ENCODE measurements around the gene MYH14. TPM values are rescaled to one million over a fixed set of nuclear protein-coding genes. Genes with fewer than 3 reads are reported as not detected.
A peak's percentile ranks its signal among the peaks of the same experiment; 100 is the strongest.

Gene MYH14
- total RNA-seq, 1 experiment from 2014 or later: not detected

DNA sequence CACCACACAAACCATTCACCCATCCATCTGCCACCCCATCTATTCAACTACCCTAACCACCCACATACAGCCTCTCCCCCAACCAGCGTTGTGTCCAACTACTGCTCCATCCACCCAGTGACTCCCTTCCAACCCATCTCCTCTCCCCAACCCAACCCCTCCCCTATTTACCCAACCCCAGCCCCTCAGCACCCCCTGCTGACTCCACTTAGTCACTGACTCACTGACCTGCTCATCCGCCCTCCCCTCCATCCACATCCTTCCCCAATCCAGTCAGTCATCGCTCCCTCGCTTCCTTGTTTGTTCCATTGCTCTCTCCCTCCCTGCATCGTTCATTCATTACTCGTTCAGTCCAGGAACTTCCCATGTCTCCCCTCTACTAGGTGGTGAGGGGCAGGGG lies 86.6 kb downstream of the MYH14 start:
- DNase-seq (ENCODE audit: low read depth): no peak

DNA sequence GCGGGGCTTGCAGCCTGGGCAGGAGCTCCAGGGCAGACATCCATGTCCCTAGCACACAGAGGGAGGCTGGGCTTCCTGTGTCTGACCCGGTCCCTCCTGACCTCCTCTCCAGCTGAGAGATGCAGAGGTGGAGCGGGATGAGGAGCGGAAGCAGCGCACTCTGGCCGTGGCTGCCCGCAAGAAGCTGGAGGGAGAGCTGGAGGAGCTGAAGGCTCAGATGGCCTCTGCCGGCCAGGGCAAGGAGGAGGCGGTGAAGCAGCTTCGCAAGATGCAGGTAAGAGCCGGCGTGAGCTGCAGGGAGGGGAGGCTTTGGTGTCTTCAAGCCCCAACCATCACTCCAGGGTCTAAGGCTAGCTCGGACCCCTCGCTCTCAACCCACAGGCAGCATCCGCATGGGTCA lies 87.4 kb downstream of the MYH14 start:
- no peak for DNase-seq (ENCODE audit: low read depth)

DNA sequence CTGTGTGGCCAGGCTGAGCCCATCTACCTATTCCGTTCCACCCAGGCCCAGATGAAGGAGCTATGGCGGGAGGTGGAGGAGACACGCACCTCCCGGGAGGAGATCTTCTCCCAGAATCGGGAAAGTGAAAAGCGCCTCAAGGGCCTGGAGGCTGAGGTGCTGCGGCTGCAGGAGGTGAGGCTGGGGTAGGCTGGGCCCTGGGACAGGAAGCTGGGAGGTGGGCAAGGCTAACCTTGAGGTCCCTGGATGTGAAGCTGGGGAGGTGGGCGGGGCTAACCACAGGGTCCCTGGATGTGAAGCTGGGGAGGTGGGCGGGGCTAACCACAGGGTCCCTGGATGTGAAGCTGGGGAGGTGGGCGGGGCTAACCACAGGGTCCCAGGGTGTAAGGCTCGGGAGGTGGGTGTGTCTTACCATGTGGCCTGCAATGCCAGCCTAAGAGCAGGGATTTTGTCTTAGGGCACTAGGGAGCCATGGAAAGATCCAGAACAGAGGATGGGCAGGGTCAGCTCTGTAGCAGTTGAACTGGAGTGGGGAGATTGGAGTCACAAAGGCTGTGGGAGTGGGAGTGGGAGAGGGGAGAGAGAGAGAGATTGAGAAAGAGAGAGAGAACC lies 88.9 kb downstream of the MYH14 start:
- DNase-seq (ENCODE audit: low read depth): no peak

DNA sequence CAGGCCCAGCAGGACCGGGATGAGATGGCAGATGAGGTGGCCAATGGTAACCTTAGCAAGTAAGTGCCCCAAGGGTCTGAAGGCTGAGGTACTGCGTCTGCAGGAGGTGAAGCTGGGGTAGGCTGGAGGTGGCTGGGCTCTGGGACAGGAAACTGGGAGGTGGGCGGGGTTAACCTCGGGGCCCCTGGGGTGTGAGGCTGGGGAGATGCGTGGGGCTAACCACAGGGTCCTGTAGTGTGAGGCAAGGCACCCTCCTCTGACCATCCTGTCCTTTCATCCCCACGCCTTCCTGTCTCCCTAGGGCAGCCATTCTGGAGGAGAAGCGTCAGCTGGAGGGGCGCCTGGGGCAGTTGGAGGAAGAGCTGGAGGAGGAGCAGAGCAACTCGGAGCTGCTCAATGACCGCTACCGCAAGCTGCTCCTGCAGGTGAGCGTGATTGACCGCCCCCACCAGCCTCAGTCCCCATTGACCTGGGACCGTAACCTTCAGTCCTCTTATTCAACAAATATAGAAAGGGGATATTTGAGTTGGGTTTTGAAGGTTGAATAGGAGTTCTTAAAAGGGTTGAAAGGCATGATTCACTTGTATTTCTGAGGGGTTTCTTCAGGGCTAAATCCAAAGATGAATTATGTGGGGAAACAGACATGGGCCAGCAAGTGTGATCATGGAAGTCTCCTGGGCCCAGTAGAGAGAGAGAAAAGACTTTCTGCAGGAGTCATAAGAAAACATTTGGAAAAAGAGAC lies 90.0 kb downstream of the MYH14 start:
- no peak for DNase-seq (ENCODE audit: low read depth)

DNA sequence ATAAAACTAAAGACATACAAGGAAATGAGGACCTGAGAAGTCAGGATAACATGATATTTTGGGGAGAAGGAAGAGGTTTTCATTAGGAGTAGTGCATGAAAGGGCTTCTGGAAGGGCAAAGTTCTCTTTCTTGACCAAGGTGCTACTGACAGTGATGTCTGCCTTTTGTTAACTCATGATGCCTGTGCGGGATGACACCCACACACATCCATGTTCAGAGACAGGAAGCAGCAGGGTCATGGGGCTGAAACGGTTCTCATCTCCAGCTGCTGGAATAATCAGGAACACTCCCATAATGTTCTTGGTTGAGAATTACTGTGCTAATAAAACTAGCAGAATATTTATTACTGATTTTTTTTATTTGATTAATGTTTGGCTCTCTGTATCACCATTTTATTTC lies 96.6 kb downstream of the MYH14 start:
- no peak for DNase-seq (ENCODE audit: low read depth)

DNA sequence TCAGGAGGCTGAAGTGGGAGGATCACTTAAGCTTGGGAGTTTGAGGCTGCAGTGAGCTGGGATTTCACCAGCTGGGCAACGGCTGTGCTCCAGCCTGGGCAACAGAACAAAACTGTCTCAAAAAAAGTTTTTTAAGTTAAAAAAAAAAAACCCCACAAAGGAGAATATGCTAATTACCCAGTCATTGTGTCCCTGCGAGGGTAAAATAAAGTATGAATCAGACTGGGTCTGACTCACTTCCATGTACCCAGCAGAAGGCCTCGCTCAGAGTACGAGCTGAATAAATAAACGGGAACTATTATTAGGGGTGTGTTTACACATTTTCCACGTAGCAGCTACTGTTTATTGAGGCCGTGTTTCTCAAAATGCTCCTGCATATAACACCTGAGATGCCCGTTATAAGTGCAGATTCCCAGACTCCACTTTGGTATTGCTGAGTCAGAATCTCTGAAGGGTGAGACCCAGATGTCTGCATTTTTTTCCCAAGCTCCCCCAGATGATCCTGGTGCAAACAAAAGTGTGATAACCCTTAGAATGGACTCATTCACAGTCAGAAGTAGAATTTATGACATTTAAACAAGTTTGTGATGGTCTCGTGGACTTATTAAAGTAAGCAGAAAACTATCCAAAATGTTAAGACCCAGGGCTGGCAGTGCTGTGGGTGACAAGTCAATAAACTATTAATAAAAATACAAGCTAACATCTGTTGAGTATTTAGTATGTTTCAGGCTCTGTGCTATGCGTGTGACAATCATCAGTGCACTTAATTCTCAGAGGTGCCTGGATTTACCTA lies 97.6 kb downstream of the MYH14 start:
- peak; percentile 85 for DNase-seq (ENCODE audit: low read depth)

DNA sequence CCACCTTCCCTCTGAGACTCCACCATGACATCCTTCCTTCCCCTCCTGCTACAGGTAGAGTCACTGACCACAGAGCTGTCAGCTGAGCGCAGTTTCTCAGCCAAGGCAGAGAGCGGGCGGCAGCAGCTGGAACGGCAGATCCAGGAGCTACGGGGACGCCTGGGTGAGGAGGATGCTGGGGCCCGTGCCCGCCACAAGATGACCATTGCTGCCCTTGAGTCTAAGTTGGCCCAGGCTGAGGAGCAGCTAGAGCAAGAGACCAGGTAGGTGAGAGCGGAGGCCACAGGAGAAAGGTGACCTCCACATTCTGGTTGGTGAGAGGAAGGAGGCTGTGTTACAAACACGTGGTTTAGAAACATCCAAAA lies 98.2 kb downstream of the MYH14 start:
- DNase-seq (ENCODE audit: low read depth): no peak

DNA sequence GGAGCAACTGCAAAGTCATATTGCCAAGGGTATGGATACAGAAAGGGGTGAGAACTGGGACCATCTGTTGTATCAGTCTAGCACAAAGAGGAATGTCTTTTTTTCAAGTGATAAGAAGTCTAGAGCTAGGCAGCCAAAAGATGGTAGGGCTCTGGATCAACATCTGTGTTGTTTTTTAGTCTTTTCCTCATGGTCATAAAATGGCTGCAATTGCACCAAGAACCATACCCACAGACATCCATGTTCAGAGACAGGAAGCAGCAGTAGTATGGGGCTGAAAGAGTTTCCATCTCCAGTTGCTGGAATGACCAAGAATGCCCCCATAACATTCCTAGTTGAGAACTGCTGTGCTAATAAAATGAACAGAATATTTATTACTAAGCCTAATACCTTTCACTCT lies 100.1 kb downstream of the MYH14 start:
- DNase-seq (ENCODE audit: low read depth): no peak

DNA sequence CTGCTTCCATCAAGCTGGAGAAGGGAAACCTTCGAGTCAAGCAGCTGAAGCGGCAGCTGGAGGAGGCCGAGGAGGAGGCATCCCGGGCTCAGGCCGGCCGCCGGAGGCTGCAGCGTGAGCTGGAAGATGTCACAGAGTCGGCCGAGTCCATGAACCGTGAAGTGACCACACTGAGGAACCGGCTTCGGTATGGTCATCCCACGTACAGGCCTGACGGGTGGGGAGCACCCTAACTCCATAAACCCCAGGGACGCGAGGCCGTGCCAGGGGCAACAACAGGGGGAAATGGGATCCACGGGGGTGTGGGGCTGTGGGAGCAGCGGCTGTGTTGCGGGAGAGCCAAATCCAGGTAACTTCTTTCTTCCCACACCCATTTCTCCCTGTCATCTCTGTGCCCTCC lies 105.6 kb downstream of the MYH14 start:
- no peak for DNase-seq (ENCODE audit: low read depth)

DNA sequence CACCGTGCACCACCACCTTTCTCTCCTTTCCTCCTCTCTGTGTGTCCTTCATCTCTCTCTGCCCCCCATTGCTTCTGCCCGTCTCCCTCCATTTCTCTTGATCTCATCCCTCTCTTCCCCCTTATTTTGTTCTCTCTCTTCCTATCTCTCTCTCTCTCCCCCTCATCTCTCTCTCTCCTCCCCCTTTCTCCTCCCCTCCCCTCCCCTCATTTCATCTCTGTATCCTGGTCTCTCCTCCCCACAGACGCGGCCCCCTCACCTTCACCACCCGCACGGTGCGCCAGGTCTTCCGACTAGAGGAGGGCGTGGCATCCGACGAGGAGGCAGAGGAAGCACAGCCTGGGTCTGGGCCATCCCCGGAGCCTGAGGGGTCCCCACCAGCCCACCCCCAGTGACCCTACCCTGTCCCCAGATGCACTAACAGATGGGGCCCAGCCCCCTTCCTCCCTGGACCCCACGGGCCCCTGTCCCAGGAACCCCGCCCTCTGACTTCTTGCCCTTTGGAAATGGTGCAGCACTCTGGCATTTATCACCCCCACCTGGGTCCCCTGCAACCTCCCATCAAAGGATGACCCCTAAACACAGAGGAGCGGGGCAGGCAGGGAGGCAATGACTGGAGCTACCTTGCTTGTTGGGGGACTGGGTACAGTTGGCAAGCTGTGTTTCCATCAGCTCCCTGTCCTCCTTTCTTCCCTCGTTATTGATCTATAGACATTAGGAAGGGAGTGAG lies 106.1 kb downstream of the MYH14 start:
- no peak for DNase-seq (ENCODE audit: low read depth)

DNA sequence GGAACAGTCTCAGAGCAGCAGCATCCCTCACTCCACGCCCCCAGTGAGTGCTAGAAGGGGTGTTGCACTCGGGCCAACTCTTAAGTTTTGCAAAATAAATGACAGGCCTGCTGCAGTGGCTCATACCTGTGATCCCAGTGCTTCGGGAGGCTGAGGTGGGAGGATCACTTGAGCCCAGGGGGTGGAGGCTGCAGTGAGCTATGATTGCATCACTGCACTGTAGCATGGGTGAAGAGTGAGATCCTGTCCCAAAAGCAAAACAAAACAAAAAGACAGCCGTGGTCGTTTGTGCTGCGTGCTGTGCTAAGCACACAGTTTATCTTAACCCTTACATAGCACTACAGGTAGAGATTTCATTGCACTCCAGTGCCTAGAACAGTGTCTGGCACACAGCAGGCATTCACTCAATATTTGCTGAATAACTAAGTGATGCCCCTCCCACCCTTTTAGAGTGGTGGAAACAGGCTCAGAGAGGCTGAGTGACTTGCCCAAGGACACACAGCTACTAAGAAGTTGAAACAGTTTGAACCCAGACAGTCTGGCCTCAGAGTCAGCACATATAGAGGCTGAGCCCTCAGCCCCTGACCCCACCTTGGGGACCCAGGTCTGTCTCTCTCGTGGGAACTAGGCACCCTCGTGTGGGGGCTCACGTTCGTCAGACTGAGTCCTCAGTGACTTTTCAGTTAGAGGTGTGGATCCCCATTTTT lies 107.5 kb downstream of the MYH14 start:
- DNase-seq (ENCODE audit: low read depth): no peak

DNA sequence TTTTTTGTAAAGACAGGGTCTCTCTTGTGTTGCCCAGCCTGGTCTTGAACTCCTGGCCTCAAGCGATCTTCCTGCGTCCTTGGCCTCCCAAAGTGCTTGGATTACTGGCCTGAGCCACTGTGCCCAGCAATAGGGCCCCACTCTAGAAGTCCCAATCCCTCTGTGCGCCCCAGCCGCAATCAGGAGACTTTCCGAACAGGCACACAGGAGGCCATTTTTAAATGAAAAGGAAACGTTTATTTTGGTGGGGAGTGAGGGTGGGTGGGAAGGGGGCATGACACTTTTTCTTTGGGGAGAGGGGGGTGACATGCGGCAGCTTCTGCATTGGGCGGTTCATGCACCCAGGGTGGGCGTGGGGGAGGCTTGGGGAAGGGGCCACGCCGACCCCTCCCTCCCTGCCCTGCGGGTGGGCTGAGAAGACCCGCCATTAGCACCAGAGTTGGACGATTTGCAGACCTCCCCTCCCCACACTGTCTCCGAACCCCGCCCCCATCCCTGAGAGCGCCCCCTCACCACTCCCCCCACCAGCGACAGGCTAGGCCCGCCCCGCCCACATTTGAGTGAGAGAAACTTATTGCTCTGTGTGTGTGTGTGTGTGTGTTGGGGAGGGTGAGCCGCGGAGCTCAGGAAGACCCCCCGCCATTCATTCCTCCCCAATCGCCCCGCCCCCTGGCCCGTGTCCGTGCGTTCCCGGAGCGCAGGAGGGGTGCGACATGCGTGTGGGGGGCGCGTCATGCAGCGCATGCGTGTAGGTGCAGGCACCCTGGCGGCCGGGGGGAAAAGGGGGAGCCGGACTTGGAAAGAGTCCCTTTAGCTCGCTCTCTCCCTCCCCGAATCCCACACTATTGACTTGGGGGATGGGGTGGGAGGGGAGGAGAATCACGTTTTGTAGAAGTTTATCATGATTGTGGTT lies 108.6 kb downstream of the MYH14 start:
- DNase-seq (ENCODE audit: low read depth): no peak

DNA sequence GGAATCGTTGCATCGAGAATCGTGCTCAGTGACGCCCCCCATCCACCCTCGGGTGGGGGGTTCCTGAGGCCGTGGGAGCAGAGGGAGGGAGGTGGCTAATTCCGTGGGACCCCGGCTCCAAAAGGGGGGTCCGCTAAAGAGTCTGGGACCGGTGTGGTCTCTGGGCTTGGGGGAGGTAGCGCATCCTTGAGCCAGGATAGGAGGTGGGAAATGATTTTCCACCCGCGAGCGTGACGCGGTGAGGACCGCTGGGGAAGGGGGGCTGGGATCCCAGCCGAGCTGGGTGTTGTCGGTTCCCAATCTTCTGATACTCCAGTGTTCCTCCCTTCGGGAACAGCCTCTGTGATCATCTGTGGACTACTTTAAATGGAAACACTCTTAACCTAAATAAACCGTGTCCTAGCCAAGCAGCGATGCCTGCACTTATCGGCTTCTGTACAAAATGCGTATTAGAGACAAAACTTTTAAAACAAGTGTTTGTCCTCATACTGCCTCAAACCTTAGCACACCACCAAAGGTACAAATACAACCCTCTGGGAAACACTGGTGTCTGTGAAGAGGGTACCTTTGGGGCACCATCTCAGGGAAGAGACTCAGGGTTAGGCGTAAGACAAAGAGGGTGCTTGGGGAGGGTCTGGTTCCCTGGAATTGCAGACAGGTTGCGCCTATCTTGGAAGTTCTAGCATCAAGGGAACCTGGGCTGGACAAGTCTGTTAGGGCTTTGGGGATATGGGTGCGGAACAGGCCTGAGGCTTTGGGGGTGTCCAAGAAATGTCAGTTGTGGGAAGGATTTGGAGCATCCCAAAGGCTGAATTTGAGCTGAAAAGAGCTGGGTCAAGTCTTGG lies 109.8 kb downstream of the MYH14 start:
- no peak for DNase-seq (ENCODE audit: low read depth)

DNA sequence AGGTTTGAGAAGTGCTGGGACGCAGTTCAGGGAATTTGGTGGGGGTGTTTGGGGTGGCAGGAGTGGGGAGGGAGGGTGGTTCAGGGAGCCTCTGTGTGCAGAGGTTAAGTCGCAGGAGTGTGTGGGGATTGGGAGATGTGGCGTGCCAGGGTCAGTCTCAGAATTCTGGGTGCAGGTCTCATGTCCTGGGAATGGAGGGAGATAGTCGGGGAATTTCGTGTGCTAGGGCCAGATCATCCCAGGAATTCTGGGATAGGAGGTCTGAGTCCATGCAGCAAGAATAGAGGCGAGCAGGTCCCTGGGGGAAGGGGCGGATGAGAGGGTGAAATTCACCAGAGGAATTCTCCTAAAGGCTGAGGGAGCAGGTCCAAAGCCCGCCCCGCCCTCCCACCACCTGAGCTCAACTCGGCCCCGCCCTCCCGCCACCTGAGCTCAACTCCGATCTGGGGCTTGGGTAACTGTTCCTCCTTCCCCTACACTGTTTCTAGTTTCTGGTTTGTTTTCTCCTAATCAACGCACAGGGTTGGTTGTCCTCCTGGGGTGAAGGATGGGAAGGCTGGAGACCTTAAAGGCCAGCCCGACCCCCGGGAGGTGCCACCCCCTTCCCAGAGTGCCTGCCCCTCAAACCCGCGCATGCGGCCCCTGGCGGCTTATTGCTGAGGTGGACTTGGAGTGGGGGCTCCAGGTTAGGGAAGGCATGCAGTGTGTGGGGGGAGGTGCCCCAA lies 110.6 kb downstream of the MYH14 start:
- no peak for DNase-seq (ENCODE audit: low read depth)

DNA sequence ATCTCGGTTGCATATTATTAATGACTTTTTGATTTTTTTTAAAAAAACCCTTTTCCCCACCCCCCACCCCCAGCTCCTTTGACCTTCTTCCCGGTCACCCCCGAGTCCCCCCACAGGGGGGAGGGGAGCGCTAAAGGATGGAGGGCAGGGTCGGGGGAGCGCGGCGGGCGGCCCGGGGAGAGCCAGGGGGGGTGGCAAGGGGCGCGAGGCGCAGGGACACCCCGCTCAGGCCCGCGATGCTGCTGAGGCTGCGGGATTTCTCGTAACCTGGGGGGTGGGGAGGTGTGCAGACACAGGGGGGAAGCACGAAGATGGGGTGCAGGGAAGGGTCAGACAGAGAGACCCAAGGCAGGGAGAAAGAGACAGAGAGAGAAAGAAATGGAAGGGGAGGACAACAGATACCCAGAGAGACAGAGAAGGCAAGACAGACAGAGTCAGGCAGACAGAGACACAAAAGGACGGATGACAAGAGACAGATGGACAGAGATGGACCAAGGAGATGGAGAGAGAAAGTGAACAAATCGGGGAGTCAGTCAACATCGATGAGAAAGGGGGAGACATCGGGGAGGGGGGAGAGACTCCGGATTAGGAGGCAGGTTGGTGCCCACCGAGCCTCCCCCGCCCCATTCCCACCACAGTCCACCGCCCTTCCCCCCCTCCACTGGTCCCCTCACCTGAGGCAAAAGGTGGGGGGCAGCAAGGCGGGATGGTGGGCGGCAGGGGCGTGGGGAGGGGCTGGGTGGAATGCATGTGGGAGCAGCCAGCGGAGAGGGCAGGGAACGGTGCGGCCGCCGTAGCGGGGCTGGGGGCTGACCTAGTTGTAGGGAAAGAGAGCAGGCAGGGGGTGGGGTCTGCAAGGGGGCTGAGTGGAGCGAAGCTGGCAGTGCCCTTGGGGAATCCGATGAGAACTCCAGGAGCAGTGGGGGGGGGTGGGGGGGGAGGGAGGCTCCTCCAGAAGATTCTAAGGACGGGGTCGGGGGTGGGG lies 111.6 kb downstream of the MYH14 start:
- DNase-seq (ENCODE audit: low read depth): no peak

DNA sequence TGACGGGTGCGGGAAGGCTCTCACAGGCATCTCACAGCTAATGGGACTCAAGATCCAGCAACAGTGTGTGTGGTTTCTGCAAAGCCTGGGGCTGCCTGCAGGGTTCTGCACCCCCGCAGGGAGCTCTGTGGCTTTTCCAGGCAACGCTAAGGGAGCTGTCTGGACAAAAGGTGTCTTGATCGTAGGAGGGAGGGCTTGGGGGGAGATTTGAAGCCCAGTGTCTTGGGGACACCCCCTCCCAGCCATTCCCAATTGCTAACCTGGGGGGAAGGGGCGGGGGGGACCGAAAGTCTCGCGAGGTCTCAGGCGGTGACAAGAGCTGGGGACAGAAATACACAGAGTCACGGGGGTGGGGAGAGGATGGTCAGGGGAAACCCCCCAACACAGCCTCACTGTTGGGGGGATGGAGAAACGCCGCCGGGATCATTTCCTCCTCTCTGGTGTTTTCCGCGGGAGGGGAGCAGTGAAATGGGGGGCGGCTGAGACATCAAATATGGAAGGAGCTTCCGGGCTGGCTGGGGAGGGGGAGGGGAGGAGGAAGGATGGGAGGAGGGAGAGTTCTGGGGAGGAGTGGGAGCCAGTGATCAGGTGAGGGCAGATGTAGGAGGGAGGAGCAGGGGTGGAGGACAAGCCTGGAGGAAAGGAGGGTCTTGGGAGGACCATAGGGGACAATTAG lies 112.5 kb downstream of the MYH14 start:
- DNase-seq (ENCODE audit: low read depth): peak; percentile 35

DNA sequence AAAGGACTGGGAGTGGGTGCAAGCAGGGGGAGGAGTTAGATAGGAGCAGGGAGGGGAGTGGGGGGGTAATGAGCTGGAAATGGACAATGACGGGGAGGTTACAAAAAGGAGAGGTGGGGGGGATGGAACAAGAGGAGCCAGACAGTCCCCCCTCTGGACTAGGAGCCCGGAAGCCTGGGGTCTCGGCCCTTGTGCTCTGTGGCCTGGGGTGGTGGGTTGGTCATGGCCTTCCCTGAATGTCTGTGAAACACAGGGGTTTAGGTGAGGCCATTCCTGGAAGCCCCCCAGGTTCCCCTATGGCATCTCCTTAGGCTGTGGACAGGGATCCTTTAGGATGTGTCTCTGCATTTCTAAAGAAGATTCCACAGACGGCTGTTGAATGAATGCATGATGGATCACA lies 113.7 kb downstream of the MYH14 start:
- DNase-seq (ENCODE audit: low read depth): no peak
